ENCODE measurements around the gene FAM209B. TPM values are rescaled to one million over a fixed set of nuclear protein-coding genes. Genes with fewer than 3 reads are reported as not detected.

FAM209B gene
- total and polyA plus RNA-seq, 2 experiments from 2014 or later: not detected

DNA sequence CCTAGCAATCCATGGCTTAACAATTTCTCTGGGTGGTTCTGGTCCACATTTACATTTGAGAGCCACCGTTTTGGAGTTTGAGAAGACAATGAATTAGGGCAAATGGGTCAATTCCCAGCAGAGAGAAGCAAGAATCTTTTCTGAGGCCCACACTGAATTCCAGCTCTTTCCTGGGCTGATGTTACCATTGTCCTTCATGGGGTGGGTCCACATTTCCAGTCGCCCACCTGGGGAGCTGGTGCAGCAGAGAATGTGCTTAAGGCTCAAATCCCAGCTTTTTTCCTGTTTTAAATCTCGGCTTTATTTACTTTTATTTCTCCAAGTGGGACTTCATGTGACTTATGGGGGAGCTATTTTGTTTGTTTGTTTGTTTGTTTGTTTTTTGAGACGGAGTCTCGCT, 51.9 kb downstream of the FAM209B start:
- TF ChIP-seq EZH2 (IDR thresholded peaks at IDR 0.05; ENCODE audit: insufficient read depth, poor library complexity, severe bottlenecking) (no peak), EZH2phosphoT487 (IDR thresholded peaks at IDR 0.05; ENCODE audit: insufficient read depth, low read depth) (no peak)

More for the DNA sequence above, 51.9 kb downstream of the FAM209B start:
- H3K9me2 ChIP-seq (ENCODE audit: insufficient read depth): no peaks in the 10 kb centered on the region
- H3K9me3 ChIP-seq (ENCODE audit: low read depth): no peaks in the 10 kb centered on the region
- H3K9ac ChIP-seq: no peak overlapping the region
- no peaks in the 10 kb centered on the region for H3K36me3 ChIP-seq (ENCODE audit: low read depth)
- H3K4me2 ChIP-seq (ENCODE audit: unreplicated experiment): no peak overlapping the region
- H3K4me1 ChIP-seq (ENCODE audit: insufficient read depth): no peaks in the 10 kb centered on the region
- in situ Hi-C loops (cut with MboI): no loop called here
- H2AFZ ChIP-seq: no peak overlapping the region
- no peak for DNase-seq
- no peaks in the 10 kb centered on the region for H3F3A ChIP-seq (ENCODE audit: insufficient read depth)
- H4K20me1 ChIP-seq (ENCODE audit: insufficient read depth): no peaks in the 10 kb centered on the region
- peaks cover 8% of the 10 kb centered on the region; the same call in 1 of the 2 replicates for H3K27me3 ChIP-seq (replicated peaks; ENCODE audit: insufficient read depth)
- WGBS, 2 experiments (ENCODE audit: low coverage in 1 of 2, low lambda C conversion rate in 2 of 2, missing lambda C conversion rate in 2 of 2): 67% methylated on average over 5 of the region's 5 CpGs
- H3K79me2 ChIP-seq (ENCODE audit: insufficient read depth): no peaks in the 10 kb centered on the region
- no peak overlapping the region for H3K27ac ChIP-seq
- no peak overlapping the region for H3K4me3 ChIP-seq

Other genes starting within 250 kb of the FAM209B start
- gene FAM210B, start 174.3 kb upstream of the FAM209B start, total RNA-seq (2014; rRNA removed; shearing (Covaris generic)): 87.4 and 91.0 TPM in 2 replicates
- 94.1 and 95.7 TPM in 2 replicates for gene FAM210B, start 174.3 kb upstream of the FAM209B start, polyA plus RNA-seq (2016; fragmentation: Nextera tagmentation; extraction: Ambion mirVana)
- gene AURKA, start 141.0 kb upstream of the FAM209B start, total RNA-seq (2014; rRNA removed; shearing (Covaris generic)): 69.8 and 70.8 TPM in 2 replicates
- 78.9 and 88.5 TPM in 2 replicates for gene AURKA, start 141.0 kb upstream of the FAM209B start, polyA plus RNA-seq (2016; fragmentation: Nextera tagmentation; extraction: Ambion mirVana)
- 56.7 and 69.3 TPM in 2 replicates for gene CSTF1, start 140.6 kb upstream of the FAM209B start, total RNA-seq (2014; rRNA removed; shearing (Covaris generic))
- gene CSTF1, start 140.6 kb upstream of the FAM209B start, polyA plus RNA-seq (2016; fragmentation: Nextera tagmentation; extraction: Ambion mirVana): 41.7 and 42.1 TPM in 2 replicates
- 11.4 and 19.2 TPM in 2 replicates for gene CASS4, start 121.0 kb upstream of the FAM209B start, total RNA-seq (2014; rRNA removed; shearing (Covaris generic))
- 10.4 and 10.5 TPM in 2 replicates for gene CASS4, start 121.0 kb upstream of the FAM209B start, polyA plus RNA-seq (2016; fragmentation: Nextera tagmentation; extraction: Ambion mirVana)
- 128 and 141 TPM in 2 replicates for gene RTF2, start 64.6 kb upstream of the FAM209B start, total RNA-seq (2014; rRNA removed; shearing (Covaris generic))
- 257 and 270 TPM in 2 replicates for gene RTF2, start 64.6 kb upstream of the FAM209B start, polyA plus RNA-seq (2016; fragmentation: Nextera tagmentation; extraction: Ambion mirVana)
- not detected in 2 replicates for gene FAM209A, start 8.5 kb upstream of the FAM209B start, total RNA-seq (2014; rRNA removed; shearing (Covaris generic))
- not detected in 2 replicates for gene FAM209A, start 8.5 kb upstream of the FAM209B start, polyA plus RNA-seq (2016; fragmentation: Nextera tagmentation; extraction: Ambion mirVana)
- 12.3 and 12.8 TPM in 2 replicates for gene TFAP2C, start 96.1 kb downstream of the FAM209B start, total RNA-seq (2014; rRNA removed; shearing (Covaris generic))
- gene TFAP2C, start 96.1 kb downstream of the FAM209B start, polyA plus RNA-seq (2016; fragmentation: Nextera tagmentation; extraction: Ambion mirVana): 16.6 and 19.0 TPM in 2 replicates